B cell (primary cell): ENCODE data around the gene CSF2RB.

Experiments used
- EZH2 ChIP-seq: IDR thresholded peaks from 2 replicates; pipeline ENCODE4 v1.6.1; 2012; ENCODE audit warnings: borderline replicate concordance, low read depth, mild to moderate bottlenecking, moderate library complexity, low read length; ENCODE audit not compliant: insufficient read depth, poor library complexity, severe bottlenecking
- TF ChIP-seq, protein P1 (sequence below): fragments of 200-600 bp; IDR thresholded peaks from one replicate; pipeline ENCODE4 v1.8.0; 2022; ENCODE audit warnings: antibody characterized with exemption, mild to moderate bottlenecking

DNA sequence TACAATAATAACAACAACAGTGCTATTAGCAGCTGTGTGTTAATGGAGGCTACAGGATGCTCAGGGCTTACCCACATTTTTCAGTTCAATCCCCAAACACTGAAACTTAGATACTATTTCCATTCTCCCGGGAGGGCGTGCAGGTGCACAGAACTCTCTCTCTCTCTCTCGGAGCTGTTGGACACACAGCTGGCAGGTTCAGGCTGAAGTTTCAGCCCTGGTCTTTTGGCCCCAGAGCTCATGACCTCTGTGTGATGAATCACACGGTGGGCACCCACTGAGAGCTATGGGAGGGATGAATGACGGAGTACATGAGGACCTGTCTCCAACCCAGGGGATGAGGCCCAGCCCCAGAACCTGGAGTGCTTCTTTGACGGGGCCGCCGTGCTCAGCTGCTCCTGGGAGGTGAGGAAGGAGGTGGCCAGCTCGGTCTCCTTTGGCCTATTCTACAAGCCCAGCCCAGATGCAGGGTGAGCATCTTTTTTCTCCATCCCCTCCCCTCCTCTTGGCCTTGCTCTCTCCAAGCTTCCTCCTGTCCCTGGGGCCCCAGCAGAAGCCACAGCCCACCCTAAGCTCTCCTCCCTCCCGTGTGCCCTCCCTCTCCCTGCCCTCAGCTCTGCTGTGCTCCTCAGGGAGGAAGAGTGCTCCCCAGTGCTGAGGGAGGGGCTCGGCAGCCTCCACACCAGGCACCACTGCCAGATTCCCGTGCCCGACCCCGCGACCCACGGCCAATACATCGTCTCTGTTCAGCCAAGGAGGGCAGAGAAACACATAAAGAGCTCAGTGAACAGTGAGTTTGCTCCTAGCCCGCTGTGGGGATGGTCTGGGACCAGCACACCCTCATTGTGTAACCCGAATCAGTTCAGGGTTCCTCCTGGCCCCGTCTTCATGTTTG lies 16.9 kb downstream of the CSF2RB start:
- TF ChIP-seq, protein P1, sequence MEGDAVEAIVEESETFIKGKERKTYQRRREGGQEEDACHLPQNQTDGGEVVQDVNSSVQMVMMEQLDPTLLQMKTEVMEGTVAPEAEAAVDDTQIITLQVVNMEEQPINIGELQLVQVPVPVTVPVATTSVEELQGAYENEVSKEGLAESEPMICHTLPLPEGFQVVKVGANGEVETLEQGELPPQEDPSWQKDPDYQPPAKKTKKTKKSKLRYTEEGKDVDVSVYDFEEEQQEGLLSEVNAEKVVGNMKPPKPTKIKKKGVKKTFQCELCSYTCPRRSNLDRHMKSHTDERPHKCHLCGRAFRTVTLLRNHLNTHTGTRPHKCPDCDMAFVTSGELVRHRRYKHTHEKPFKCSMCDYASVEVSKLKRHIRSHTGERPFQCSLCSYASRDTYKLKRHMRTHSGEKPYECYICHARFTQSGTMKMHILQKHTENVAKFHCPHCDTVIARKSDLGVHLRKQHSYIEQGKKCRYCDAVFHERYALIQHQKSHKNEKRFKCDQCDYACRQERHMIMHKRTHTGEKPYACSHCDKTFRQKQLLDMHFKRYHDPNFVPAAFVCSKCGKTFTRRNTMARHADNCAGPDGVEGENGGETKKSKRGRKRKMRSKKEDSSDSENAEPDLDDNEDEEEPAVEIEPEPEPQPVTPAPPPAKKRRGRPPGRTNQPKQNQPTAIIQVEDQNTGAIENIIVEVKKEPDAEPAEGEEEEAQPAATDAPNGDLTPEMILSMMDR: no peak
- TF ChIP-seq EZH2: no peak
